PC-9 (cell line): ENCODE data around the gene PALM.

Experiments
- CTCF ChIP-seq: fragments of 200-600 bp; sonication (generic); conservative IDR thresholded peaks from 2 replicates; pipeline ENCODE4 v1.6.1; 2017; ENCODE audit warnings: mixed run types, antibody characterized with exemption, mild to moderate bottlenecking, moderate library complexity
- EZH2 ChIP-seq: fragments of 200-600 bp; sonication (generic); IDR thresholded peaks from 2 replicates; pipeline ENCODE4 v1.8.0; 2017; ENCODE audit warnings: antibody characterized with exemption, low read depth

DNA sequence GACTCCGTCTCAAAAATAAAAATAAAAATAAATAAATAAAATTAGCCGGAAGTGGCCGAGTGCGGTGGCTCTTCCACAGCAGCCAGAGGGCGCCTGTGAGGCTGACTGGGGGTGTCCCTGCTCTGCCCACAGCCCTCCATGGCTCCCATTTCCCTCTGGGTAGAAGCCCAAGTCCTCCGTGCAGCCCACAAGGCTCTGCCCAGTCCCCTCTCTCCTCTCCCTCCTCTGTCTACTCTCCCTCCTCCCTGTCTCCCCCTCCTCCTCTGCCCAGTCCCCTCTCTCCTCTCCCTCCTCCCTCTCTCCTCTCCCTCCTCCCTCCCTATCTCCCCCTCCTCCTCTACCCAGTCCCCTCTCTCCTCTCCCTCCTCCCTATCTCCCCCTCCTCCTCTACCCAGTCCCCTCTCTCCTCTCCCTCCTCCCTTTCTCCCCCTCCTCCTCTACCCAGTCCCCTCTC, 62.6 kb downstream of the PALM start:
- TF ChIP-seq CTCF (peak; percentile 60), EZH2 (no peak)
